ENCODE results near the gene ALS2. TPM values are rescaled to one million over a fixed set of nuclear protein-coding genes. Genes with fewer than 3 reads are reported as not detected.

Gene ALS2
- total RNA-seq, 4 donors from 2014 or later: 20.4 to 33.8 (median 29.2) TPM

DNA sequence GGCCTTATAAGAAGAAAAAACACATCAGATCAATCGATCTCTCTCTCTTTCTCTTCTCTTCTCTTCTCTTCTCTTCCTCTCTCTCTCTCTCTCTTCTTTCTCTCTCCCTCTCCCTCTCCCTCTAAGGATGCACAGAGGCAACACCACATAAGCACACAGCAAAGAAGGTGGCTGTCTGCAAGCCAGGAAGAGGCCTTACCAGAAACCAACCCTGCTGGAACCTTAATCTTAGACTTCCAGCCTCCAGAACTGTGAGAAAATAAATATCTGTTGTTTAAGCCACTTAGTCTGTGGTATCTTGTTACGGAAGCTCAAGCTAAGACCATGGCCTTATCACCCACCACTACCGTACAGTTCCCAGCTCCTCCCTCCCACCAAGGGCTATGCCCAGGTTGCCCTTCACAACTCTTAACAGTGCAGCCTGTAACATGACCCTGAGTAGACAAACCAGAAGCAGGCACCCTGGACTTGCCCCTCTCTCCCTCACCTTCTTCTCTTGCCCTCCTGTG, 112.3 kb downstream of the ALS2 start:
- no peak for DNase-seq
- Histone ChIP-seq H3K9me3 (no peaks in the 10 kb centered on the region), H3K4me1 (no peaks in the 10 kb centered on the region), H3K27me3 (no peaks in the 10 kb centered on the region), H3K36me3 (no peaks in the 10 kb centered on the region), H3K4me3 (no peak overlapping the region), H3K27ac (no peak overlapping the region)
- TF ChIP-seq, protein P1, sequence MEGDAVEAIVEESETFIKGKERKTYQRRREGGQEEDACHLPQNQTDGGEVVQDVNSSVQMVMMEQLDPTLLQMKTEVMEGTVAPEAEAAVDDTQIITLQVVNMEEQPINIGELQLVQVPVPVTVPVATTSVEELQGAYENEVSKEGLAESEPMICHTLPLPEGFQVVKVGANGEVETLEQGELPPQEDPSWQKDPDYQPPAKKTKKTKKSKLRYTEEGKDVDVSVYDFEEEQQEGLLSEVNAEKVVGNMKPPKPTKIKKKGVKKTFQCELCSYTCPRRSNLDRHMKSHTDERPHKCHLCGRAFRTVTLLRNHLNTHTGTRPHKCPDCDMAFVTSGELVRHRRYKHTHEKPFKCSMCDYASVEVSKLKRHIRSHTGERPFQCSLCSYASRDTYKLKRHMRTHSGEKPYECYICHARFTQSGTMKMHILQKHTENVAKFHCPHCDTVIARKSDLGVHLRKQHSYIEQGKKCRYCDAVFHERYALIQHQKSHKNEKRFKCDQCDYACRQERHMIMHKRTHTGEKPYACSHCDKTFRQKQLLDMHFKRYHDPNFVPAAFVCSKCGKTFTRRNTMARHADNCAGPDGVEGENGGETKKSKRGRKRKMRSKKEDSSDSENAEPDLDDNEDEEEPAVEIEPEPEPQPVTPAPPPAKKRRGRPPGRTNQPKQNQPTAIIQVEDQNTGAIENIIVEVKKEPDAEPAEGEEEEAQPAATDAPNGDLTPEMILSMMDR (IDR thresholded peaks at IDR 0.05): no peak
- no peak for TF ChIP-seq POLR2A (IDR thresholded peaks at IDR 0.05)

DNA sequence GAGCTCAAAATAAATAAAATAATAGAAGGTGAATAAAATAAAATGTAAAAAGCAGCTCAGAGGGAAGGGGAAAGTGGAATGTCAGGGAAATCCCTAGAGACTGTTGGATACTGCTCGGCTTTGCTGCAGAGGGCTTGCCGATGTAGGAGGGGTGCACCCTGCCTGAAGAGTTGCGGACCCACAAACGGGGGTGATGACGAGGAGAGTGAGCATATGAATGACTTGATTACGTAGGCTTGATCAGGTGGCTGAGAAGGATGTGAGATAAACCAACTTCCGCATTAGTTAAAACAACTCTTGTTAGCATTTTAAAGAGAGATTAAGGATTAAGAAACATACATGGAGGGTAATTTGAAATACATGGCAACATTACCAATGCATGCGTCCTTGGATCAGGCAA, 116.4 kb downstream of the ALS2 start:
- TF ChIP-seq, protein P1 (IDR thresholded peaks at IDR 0.05): no peak
- TF ChIP-seq POLR2A (IDR thresholded peaks at IDR 0.05): no peak
- Histone ChIP-seq H3K4me1 (no peaks in the 10 kb centered on the region), H3K27me3 (no peaks in the 10 kb centered on the region), H3K36me3 (no peaks in the 10 kb centered on the region), H3K4me3 (no peak overlapping the region), H3K9me3 (no peaks in the 10 kb centered on the region), H3K27ac (no peak overlapping the region)
- no peak for DNase-seq

DNA sequence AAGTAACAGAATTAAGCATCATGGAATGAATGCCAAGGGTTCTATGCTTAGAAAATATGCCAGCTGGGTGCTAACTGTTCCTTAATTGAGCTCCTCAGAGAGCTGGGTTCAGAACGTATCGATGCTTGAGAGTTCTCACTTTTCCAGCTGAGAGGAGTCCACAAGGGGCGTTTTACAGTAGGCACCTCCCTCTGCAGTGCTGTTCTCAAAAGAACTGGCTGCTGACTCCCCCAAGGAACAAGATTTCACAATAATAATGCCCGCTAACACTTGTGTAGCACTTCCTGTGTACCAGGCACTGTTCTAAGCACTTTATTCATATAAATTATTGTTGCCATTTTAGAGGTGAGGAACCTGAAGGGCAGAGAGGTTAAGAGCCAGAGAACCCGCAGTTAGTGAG, 119.4 kb downstream of the ALS2 start:
- no peak overlapping the region for H3K4me3 ChIP-seq
- H3K36me3 ChIP-seq: no peaks in the 10 kb centered on the region
- no peaks in the 10 kb centered on the region for H3K9me3 ChIP-seq
- H3K27me3 ChIP-seq: no peaks in the 10 kb centered on the region
- no peak overlapping the region for H3K27ac ChIP-seq
- no peak for DNase-seq
- TF ChIP-seq, protein P1 (IDR thresholded peaks at IDR 0.05): no peak
- no peak for TF ChIP-seq POLR2A (IDR thresholded peaks at IDR 0.05)
- H3K4me1 ChIP-seq: no peaks in the 10 kb centered on the region

DNA sequence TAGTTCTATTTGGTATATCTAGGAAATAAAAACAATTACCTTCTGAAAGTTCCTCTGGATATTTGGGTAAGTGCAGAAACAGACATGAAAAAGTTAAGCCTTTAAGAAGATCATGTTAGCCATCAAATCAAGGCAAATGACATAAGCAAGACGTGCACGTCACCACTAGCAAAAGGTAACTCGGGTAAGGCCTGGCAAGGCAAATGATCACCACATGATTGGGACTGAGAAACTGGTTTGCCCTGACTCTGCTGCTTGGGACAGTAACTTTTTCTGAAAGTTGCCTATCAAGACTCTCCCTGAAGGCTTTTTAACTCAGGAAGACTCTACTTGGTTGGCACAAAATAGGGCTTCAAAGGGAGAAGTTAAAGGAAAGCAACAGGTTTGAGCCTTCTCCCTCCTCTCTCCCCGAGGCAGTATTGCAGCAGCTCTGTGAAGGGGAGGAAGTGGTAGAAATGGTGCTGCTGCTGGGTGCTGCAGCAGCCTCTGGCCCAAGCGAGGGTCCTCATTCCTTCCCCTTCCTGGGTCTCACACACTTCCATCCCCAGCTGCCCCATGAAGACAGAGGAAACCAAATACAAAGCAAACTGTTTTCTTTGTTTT, 120.3 kb downstream of the ALS2 start:
- no peak for DNase-seq
- Histone ChIP-seq H3K4me1 (no peaks in the 10 kb centered on the region), H3K27ac (no peak overlapping the region), H3K9me3 (no peaks in the 10 kb centered on the region), H3K4me3 (no peak overlapping the region), H3K36me3 (no peaks in the 10 kb centered on the region), H3K27me3 (no peaks in the 10 kb centered on the region)
- TF ChIP-seq POLR2A (IDR thresholded peaks at IDR 0.05): no peak
- TF ChIP-seq, protein P1 (IDR thresholded peaks at IDR 0.05): no peak

DNA sequence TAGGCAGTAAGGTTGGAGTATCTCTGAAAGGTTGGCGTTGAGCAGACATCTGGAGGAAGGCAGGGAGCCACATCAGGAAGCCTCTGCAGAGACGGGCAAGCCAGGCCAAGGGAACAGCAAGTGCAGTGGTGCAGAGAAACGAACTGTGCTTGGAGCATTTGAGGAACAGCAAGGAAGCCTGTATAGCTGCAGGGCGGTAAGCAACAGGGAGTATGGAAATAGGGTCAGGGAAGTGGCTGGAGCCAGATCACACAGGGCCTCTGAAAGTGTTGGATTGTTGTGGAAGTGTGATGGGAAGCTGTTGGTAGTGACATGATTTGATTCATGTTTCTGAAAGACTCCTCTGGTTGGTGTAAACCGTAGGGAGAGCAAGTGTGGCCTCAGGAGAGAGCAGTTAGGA, 124.0 kb downstream of the ALS2 start:
- no peak for DNase-seq
- Histone ChIP-seq H3K9me3 (no peaks in the 10 kb centered on the region), H3K27me3 (no peaks in the 10 kb centered on the region), H3K27ac (no peak overlapping the region), H3K36me3 (no peaks in the 10 kb centered on the region), H3K4me3 (no peak overlapping the region), H3K4me1 (no peaks in the 10 kb centered on the region)
- TF ChIP-seq, protein P1 (IDR thresholded peaks at IDR 0.05): no peak
- no peak for TF ChIP-seq POLR2A (IDR thresholded peaks at IDR 0.05)
